ENCODE data around the gene FADS3.

DNA sequence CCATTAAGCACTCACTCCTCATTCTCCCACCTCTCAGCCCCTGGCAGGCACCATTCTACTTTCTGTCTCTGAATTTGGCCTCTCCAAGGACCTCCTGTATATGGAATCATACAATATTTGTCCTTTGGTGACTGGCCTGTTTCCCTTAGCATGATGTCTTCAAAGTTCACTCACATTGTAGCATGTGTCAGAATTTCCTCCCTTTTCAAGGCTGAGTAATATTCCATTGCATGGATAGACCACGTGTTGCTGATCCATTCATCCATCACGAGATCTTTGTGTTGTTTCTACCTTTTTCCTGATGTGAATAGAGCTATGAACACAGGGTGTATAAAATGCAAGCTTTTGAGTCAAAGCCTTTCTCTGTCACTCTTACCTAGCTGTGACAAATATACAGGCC is 51.6 kb downstream of the FADS3 start:
- TF ChIP-seq, protein P1, sequence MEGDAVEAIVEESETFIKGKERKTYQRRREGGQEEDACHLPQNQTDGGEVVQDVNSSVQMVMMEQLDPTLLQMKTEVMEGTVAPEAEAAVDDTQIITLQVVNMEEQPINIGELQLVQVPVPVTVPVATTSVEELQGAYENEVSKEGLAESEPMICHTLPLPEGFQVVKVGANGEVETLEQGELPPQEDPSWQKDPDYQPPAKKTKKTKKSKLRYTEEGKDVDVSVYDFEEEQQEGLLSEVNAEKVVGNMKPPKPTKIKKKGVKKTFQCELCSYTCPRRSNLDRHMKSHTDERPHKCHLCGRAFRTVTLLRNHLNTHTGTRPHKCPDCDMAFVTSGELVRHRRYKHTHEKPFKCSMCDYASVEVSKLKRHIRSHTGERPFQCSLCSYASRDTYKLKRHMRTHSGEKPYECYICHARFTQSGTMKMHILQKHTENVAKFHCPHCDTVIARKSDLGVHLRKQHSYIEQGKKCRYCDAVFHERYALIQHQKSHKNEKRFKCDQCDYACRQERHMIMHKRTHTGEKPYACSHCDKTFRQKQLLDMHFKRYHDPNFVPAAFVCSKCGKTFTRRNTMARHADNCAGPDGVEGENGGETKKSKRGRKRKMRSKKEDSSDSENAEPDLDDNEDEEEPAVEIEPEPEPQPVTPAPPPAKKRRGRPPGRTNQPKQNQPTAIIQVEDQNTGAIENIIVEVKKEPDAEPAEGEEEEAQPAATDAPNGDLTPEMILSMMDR (IDR thresholded peaks at IDR 0.05; ENCODE audit: low read length) = no peak
- TF ChIP-seq EZH2 (IDR thresholded peaks at IDR 0.05; ENCODE audit: borderline replicate concordance, low read length) = no peak
